ENCODE results near the gene LCN12.

- TF ChIP-seq CTCF (IDR thresholded peaks at IDR 0.05), result no peak
- TF ChIP-seq POLR2A (IDR thresholded peaks at IDR 0.05), result no peak
Observed at GRCh38 chr9:136925414-136926153, 26.5 kb upstream of the LCN12 start.

All from esophagus squamous epithelium (tissue), 4 donors.